ENCODE measurements around the gene LRWD1. TPM values are rescaled to one million over a fixed set of nuclear protein-coding genes. Genes with fewer than 3 reads are reported as not detected.
"Not testable (repeated sequence)": the region's sequence is repeated elsewhere in the genome, so short reads cannot be mapped to it uniquely, and the experiment has no call there.

The LRWD1 gene
- polyA plus RNA-seq, 4 donors = 8.6 to 17.4 (median 13.5) TPM

- not testable (repeated sequence) for H3K9me3 ChIP-seq (ENCODE audit: control insufficient read depth in 2 of 2, insufficient read depth in 1 of 2, low read depth in 1 of 2, low read length in 1 of 2); H3K27ac ChIP-seq (ENCODE audit: low read depth in 1 of 3, low read length in 2 of 3); H3K36me3 ChIP-seq (ENCODE audit: control insufficient read depth in 3 of 3, insufficient read depth in 2 of 3, low read depth in 1 of 3, low read length in 3 of 3); FAIRE-seq; H3K4me1 ChIP-seq (ENCODE audit: control insufficient read depth in 3 of 3, insufficient read depth in 2 of 3, low read depth in 1 of 3, low read length in 2 of 3); H3K27me3 ChIP-seq (ENCODE audit: control insufficient read depth in 3 of 3, insufficient read depth in 3 of 3, low read length in 3 of 3)
- peak within 1 kb of the TSS in 2 of 3 donors; percentile 38 to 41 for H3K4me3 ChIP-seq (ENCODE audit: low read depth in 1 of 3, low read length in 3 of 3)
- peak; percentile 30 to 51 for DNase-seq
- 0% methylated on average over 9 to 57 of the region's 72 CpGs for WGBS, 3 donors
Measured at GRCh38 chr7:102478314-102479208, 13.8 kb downstream of the LRWD1 start, which contains the start of gene POLR2J. Gene POLR2J, minus strand, starts transcription at chr7:102478922. Its CDS starts 62 bp downstream, at chr7:102478860.

- H3K9me3 ChIP-seq (ENCODE audit: control insufficient read depth in 2 of 2, insufficient read depth in 1 of 2, low read depth in 1 of 2, low read length in 1 of 2); H3K27ac ChIP-seq (ENCODE audit: low read depth in 1 of 3, low read length in 2 of 3): not testable (repeated sequence)
- WGBS, 3 donors = 0 to 2% (median 0%) methylated on average over 2 of the region's 10 CpGs
Measured at GRCh38 chr7:102479209-102479584, 14.4 kb downstream of the LRWD1 start.

GRCh38 chr7:102479982-102480637 is 15.3 kb downstream of the LRWD1 start:
- not testable (repeated sequence) for H3K36me3 ChIP-seq (ENCODE audit: control insufficient read depth in 3 of 3, insufficient read depth in 2 of 3, low read depth in 1 of 3, low read length in 3 of 3); H3K27me3 ChIP-seq (ENCODE audit: control insufficient read depth in 3 of 3, insufficient read depth in 3 of 3, low read length in 3 of 3); H3K4me3 ChIP-seq (ENCODE audit: low read depth in 1 of 3, low read length in 3 of 3); DNase-seq; H3K27ac ChIP-seq (ENCODE audit: low read depth in 1 of 3, low read length in 2 of 3); H3K9me3 ChIP-seq (ENCODE audit: control insufficient read depth in 2 of 2, insufficient read depth in 1 of 2, low read depth in 1 of 2, low read length in 1 of 2); FAIRE-seq; H3K4me1 ChIP-seq (ENCODE audit: control insufficient read depth in 3 of 3, insufficient read depth in 2 of 3, low read depth in 1 of 3, low read length in 2 of 3)
- 2 to 7% (median 7%) methylated on average over 6 to 8 of the region's 11 CpGs for WGBS, 3 donors

More at GRCh38 chr7:102479209-102479584, 14.4 kb downstream of the LRWD1 start:
- not testable (repeated sequence) for FAIRE-seq; H3K27me3 ChIP-seq (ENCODE audit: control insufficient read depth in 3 of 3, insufficient read depth in 3 of 3, low read length in 3 of 3); H3K4me3 ChIP-seq (ENCODE audit: low read depth in 1 of 3, low read length in 3 of 3); DNase-seq; H3K4me1 ChIP-seq (ENCODE audit: control insufficient read depth in 3 of 3, insufficient read depth in 2 of 3, low read depth in 1 of 3, low read length in 2 of 3); H3K36me3 ChIP-seq (ENCODE audit: control insufficient read depth in 3 of 3, insufficient read depth in 2 of 3, low read depth in 1 of 3, low read length in 3 of 3)

GRCh38 chr7:102481962-102482361 is 17.2 kb downstream of the LRWD1 start:
- H3K9me3 ChIP-seq (ENCODE audit: control insufficient read depth in 2 of 2, insufficient read depth in 1 of 2, low read depth in 1 of 2, low read length in 1 of 2); H3K27ac ChIP-seq (ENCODE audit: low read depth in 1 of 3, low read length in 2 of 3); H3K36me3 ChIP-seq (ENCODE audit: control insufficient read depth in 3 of 3, insufficient read depth in 2 of 3, low read depth in 1 of 3, low read length in 3 of 3); DNase-seq; H3K27me3 ChIP-seq (ENCODE audit: control insufficient read depth in 3 of 3, insufficient read depth in 3 of 3, low read length in 3 of 3); H3K4me1 ChIP-seq (ENCODE audit: control insufficient read depth in 3 of 3, insufficient read depth in 2 of 3, low read depth in 1 of 3, low read length in 2 of 3); FAIRE-seq; H3K4me3 ChIP-seq (ENCODE audit: low read depth in 1 of 3, low read length in 3 of 3): not testable (repeated sequence)
- WGBS, 3 donors = no CpG with 5 or more reads among the region's 10 CpGs

DNA sequence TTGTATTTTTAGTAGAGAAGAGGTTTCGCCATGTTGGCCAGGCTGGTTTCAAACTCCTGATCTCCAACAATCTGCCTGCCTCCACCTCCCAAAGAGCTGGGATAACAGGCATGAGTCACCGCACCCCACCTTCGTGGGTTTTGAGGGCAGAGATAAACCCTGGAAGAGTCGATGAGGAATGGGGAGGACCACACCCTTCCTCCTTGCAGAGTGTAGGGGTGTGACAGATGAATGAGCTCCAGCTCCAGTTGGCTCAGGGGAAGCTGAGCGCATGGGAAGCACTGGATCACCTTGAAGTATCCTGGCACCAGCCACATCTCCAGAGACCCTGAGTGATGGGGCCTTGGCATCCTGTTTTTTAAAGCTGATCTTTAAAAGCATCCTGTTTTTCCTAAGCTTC is 19.5 kb downstream of the LRWD1 start:
- H3K36me3 ChIP-seq (ENCODE audit: control insufficient read depth in 3 of 3, insufficient read depth in 2 of 3, low read depth in 1 of 3, low read length in 3 of 3); H3K27me3 ChIP-seq (ENCODE audit: control insufficient read depth in 3 of 3, insufficient read depth in 3 of 3, low read length in 3 of 3); H3K9me3 ChIP-seq (ENCODE audit: control insufficient read depth in 2 of 2, insufficient read depth in 1 of 2, low read depth in 1 of 2, low read length in 1 of 2); H3K27ac ChIP-seq (ENCODE audit: low read depth in 1 of 3, low read length in 2 of 3); H3K4me3 ChIP-seq (ENCODE audit: low read depth in 1 of 3, low read length in 3 of 3); DNase-seq; H3K4me1 ChIP-seq (ENCODE audit: control insufficient read depth in 3 of 3, insufficient read depth in 2 of 3, low read depth in 1 of 3, low read length in 2 of 3); FAIRE-seq: not testable (repeated sequence)
- no CpG with 5 or more reads among the region's 5 CpGs for WGBS, 3 donors

DNA sequence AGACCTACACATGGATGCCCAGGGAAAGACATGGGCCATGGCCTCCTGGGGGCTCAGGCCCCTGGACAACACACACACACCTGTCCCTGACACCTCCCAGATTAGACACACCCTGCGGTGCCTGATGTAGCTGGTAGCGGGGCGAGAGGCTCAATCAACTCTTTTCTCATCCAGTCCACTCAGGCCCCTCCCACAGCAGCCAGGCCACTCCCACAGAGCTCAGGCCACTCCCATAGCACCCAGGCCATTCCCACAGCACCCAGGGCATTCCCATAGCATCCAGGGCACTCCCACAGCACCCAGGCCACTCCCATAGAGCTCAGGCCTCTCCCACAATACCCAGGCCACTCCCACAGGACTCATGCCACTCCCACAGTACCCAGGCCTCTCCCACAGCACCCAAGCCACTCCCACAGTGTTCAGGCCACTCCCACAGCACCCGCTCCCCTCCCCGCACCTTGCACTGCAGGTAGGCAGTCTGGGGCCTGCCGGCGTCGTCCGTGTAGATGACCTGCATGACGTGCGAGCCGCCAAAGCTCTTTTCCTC is 25.8 kb downstream of the LRWD1 start:
- H3K27ac ChIP-seq (ENCODE audit: low read depth in 1 of 3, low read length in 2 of 3); H3K4me1 ChIP-seq (ENCODE audit: control insufficient read depth in 3 of 3, insufficient read depth in 2 of 3, low read depth in 1 of 3, low read length in 2 of 3); H3K27me3 ChIP-seq (ENCODE audit: control insufficient read depth in 3 of 3, insufficient read depth in 3 of 3, low read length in 3 of 3); H3K4me3 ChIP-seq (ENCODE audit: low read depth in 1 of 3, low read length in 3 of 3); DNase-seq; H3K36me3 ChIP-seq (ENCODE audit: control insufficient read depth in 3 of 3, insufficient read depth in 2 of 3, low read depth in 1 of 3, low read length in 3 of 3); FAIRE-seq; H3K9me3 ChIP-seq (ENCODE audit: control insufficient read depth in 2 of 2, insufficient read depth in 1 of 2, low read depth in 1 of 2, low read length in 1 of 2): not testable (repeated sequence)
- WGBS, 3 donors = 37 to 68% (median 40%) methylated on average over 2 to 3 of the region's 12 CpGs

GRCh38 chr7:102493220-102493935 is 28.6 kb downstream of the LRWD1 start:
- not testable (repeated sequence) for DNase-seq; H3K27me3 ChIP-seq (ENCODE audit: control insufficient read depth in 3 of 3, insufficient read depth in 3 of 3, low read length in 3 of 3); H3K27ac ChIP-seq (ENCODE audit: low read depth in 1 of 3, low read length in 2 of 3); H3K36me3 ChIP-seq (ENCODE audit: control insufficient read depth in 3 of 3, insufficient read depth in 2 of 3, low read depth in 1 of 3, low read length in 3 of 3); H3K4me3 ChIP-seq (ENCODE audit: low read depth in 1 of 3, low read length in 3 of 3); H3K4me1 ChIP-seq (ENCODE audit: control insufficient read depth in 3 of 3, insufficient read depth in 2 of 3, low read depth in 1 of 3, low read length in 2 of 3); H3K9me3 ChIP-seq (ENCODE audit: control insufficient read depth in 2 of 2, insufficient read depth in 1 of 2, low read depth in 1 of 2, low read length in 1 of 2); FAIRE-seq
- no CpG with 5 or more reads among the region's 33 CpGs for WGBS, 3 donors

- not testable (repeated sequence) for H3K4me3 ChIP-seq (ENCODE audit: low read depth in 1 of 3, low read length in 3 of 3); DNase-seq; FAIRE-seq; H3K27ac ChIP-seq (ENCODE audit: low read depth in 1 of 3, low read length in 2 of 3); H3K4me1 ChIP-seq (ENCODE audit: control insufficient read depth in 3 of 3, insufficient read depth in 2 of 3, low read depth in 1 of 3, low read length in 2 of 3); H3K36me3 ChIP-seq (ENCODE audit: control insufficient read depth in 3 of 3, insufficient read depth in 2 of 3, low read depth in 1 of 3, low read length in 3 of 3); H3K9me3 ChIP-seq (ENCODE audit: control insufficient read depth in 2 of 2, insufficient read depth in 1 of 2, low read depth in 1 of 2, low read length in 1 of 2); H3K27me3 ChIP-seq (ENCODE audit: control insufficient read depth in 3 of 3, insufficient read depth in 3 of 3, low read length in 3 of 3)
- WGBS, 3 donors = 17 to 32% (median 25%) methylated on average over 4 to 7 of the region's 15 CpGs
Measured at GRCh38 chr7:102494026-102494425, 29.2 kb downstream of the LRWD1 start.

Data from small intestine (tissue), 7 donors.